ENCODE data around the gene ITGA11.

Gene ITGA11

DNA sequence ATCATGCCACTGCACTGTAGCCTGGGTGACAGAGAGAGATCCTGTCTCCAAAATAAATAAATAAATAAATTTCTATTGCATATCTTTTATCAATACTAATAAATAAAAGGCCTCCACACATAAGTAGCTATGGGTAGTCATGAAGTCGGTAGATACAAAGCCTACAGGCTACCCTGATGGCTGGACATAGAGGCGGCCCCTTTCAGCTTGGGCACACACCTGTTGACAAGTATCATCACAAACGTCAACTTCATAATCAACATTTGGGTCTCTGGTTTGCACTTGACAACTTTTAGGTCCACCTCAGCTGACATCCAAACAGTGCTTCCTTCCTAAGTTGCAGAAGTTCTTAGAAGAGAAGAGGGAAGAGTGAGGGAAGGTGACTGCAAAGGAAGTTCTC, 53.4 kb downstream of the ITGA11 start:
- Mint-ChIP-seq H3K27me3 (no peaks in the 10 kb centered on the region), H3K4me1 (ENCODE audit: low read depth) (peaks cover 16% of the 10 kb centered on the region), H3K36me3 (ENCODE audit: low read depth) (no peaks in the 10 kb centered on the region), H3K27ac (no peak overlapping the region), H3K9me3 (no peaks in the 10 kb centered on the region), H3K4me3 (no peak overlapping the region)
- no peak for DNase-seq

DNA sequence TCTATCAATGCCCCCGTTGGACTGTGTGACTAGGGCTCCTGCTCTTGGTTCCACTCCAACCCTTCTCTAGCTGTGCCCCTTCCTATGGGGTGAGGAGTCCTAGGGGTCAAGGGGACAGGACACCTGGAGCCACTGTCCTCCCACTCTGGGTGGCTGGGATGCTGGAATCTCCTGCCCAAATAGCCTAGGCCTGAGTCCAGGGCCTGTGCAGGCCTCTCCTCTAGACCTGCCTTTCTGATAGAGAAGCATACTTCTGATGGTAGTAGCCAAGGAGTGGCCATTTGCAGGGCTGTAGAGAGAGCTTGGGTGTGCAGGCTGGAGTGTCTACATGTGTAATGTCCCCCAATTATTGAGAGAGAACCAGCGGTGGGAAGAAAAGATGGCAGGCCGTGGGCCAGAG, 54.2 kb downstream of the ITGA11 start:
- H3K4me1 Mint-ChIP-seq (ENCODE audit: low read depth) = peaks cover 16% of the 10 kb centered on the region

DNA sequence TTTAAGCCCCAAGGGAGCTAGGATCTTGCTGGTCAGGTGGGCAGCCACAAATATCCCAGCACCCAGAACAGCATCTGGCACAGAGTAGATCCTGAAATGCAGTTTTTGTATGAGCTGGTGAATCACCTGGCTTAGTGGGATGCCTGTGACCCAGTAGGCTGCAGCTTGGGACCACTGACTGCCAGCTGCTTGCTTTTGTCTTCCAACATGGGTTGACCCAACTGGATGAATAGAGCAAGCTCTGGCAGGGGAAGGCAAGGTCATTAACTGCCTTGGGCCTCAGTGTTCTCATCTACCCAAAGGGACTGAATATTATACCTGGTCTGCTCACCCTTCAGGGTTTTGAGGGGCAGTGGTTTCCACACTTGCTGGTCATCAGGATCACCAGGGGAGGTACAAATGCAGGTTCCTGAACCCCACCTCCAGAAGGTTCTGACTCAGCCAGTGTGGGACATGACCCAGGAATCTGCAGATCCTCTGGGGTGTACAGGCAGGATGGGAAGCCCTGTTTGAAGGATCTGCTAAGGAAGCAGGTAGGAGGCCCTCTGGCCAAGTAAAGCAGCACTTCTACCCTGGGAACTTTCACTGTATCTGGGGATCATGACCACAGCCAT, 55.4 kb downstream of the ITGA11 start:
- Mint-ChIP-seq H3K36me3 (ENCODE audit: low read depth) (no peaks in the 10 kb centered on the region), H3K4me3 (no peak overlapping the region), H3K27me3 (no peaks in the 10 kb centered on the region), H3K27ac (no peak overlapping the region), H3K4me1 (ENCODE audit: low read depth) (peaks cover 16% of the 10 kb centered on the region), H3K9me3 (no peaks in the 10 kb centered on the region)
- DNase-seq = peak; percentile 17

More for the DNA sequence above, 54.2 kb downstream of the ITGA11 start:
- DNase-seq = no peak
- no peak overlapping the region for H3K4me3 Mint-ChIP-seq
- H3K36me3 Mint-ChIP-seq (ENCODE audit: low read depth) = no peaks in the 10 kb centered on the region
- H3K27me3 Mint-ChIP-seq = no peaks in the 10 kb centered on the region
- H3K27ac Mint-ChIP-seq = no peak overlapping the region
- H3K9me3 Mint-ChIP-seq = no peaks in the 10 kb centered on the region

DNA sequence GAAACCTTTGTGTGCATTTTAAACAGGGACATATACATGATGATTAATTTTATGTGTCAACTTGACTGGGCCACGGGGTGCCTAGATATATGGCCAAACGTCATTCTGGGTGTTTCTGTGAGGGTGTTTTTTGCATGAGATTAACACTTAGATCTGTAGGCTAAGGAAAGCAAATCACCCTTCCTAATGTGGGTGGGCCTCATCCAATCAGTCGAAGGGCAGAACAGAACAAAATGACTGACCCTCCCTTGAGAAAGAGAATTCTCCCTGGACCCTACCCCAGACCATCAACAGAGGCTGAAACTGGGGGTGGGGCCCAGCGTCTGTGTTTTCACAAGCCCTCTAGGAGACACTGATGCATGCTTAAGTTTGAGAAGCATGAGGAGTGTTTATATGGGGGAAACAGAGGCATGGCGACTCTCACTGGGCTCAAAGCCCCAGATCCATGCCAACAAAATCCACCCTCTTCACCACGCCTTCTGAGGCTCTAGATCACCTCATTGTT, 56.2 kb downstream of the ITGA11 start:
- H3K27ac Mint-ChIP-seq = no peak overlapping the region
- H3K4me3 Mint-ChIP-seq = no peak overlapping the region
- no peak for DNase-seq
- no peaks in the 10 kb centered on the region for H3K27me3 Mint-ChIP-seq
- H3K36me3 Mint-ChIP-seq (ENCODE audit: low read depth) = no peaks in the 10 kb centered on the region
- no peaks in the 10 kb centered on the region for H3K9me3 Mint-ChIP-seq
- peaks cover 16% of the 10 kb centered on the region for H3K4me1 Mint-ChIP-seq (ENCODE audit: low read depth)

DNA sequence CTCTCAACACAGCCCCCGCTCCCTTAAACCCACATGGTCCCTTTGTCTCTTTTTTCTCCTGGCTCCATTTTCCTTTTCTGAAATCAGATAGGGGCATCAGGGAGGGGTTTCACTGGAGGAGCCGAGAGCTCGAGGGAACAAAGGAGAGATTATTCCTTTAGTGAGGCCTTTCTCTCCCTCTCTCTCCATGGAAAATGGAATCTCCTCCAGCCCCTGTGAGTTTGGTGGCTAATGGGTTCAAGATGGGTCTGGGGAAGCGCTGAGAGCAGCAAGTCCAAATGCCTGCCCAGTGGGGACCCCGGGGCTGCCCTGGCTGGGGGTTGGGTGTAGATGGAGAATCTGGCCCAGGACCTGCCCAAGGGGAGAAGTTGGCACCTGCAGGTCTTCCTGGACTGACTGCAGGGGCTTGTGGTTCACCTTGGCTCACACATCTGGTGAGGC, 56.8 kb downstream of the ITGA11 start:
- DNase-seq = peak; percentile 21
- no peak overlapping the region for H3K27ac Mint-ChIP-seq
- H3K4me1 Mint-ChIP-seq (ENCODE audit: low read depth) = peaks cover 13% of the 10 kb centered on the region
- H3K36me3 Mint-ChIP-seq (ENCODE audit: low read depth) = no peaks in the 10 kb centered on the region
- no peak overlapping the region for H3K4me3 Mint-ChIP-seq
- no peaks in the 10 kb centered on the region for H3K27me3 Mint-ChIP-seq
- H3K9me3 Mint-ChIP-seq = no peaks in the 10 kb centered on the region

DNA sequence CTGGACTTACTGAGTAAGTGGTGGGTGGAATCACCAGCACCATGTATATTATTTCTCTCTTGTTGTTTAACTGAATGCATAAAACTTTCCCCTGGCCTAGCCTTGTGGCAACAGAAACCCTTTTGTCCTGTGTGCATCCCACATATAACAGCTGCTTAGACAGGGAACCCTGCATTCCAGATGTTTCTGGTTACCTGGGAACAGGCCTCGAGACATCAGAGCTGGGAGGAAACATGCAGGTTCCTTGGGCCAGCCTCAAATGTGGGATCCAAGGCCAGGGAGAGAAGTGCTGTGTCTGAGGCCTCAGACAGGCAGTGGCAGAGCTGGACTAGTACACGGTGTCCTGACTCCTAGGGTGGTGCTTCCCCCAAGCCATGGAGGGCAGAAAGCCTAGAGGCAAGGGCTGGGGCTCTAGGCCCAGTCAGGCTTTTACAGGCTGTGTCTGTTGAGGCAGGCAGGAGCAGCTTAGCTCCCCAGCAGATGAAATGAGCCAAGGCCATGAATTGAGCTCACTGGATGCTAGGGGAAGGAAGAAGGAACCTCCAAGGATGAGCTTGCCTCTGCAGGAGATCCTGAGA, 57.7 kb downstream of the ITGA11 start:
- Mint-ChIP-seq H3K27ac (no peak overlapping the region), H3K4me1 (ENCODE audit: low read depth) (peaks cover 4% of the 10 kb centered on the region), H3K36me3 (ENCODE audit: low read depth) (no peaks in the 10 kb centered on the region), H3K4me3 (no peak overlapping the region), H3K9me3 (no peaks in the 10 kb centered on the region), H3K27me3 (no peaks in the 10 kb centered on the region)
- DNase-seq = peak; percentile 18

DNA sequence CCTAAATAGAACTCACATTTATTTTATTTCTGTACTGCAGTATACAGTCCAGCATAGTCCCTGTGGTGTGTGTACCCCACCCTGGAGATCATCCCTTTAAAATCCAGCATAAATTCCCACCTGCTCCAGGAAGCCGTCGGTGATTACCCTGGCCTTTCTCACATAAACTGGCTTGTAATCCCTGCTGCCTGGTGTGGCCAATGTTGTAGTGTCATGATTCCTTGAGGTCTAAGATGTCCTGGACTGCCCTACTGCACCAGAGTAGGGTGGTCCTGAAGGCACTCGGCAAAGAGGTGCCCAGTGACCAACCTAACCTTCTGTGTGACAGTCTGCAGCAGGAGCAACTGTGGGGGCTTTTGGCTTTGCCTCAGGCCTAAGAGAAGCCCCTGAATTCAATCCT, 58.9 kb downstream of the ITGA11 start:
- Mint-ChIP-seq H3K27ac (no peak overlapping the region), H3K27me3 (no peaks in the 10 kb centered on the region), H3K4me1 (ENCODE audit: low read depth) (no peaks in the 10 kb centered on the region), H3K4me3 (no peak overlapping the region), H3K36me3 (ENCODE audit: low read depth) (no peaks in the 10 kb centered on the region), H3K9me3 (no peaks in the 10 kb centered on the region)
- DNase-seq = peak; percentile 14

DNA sequence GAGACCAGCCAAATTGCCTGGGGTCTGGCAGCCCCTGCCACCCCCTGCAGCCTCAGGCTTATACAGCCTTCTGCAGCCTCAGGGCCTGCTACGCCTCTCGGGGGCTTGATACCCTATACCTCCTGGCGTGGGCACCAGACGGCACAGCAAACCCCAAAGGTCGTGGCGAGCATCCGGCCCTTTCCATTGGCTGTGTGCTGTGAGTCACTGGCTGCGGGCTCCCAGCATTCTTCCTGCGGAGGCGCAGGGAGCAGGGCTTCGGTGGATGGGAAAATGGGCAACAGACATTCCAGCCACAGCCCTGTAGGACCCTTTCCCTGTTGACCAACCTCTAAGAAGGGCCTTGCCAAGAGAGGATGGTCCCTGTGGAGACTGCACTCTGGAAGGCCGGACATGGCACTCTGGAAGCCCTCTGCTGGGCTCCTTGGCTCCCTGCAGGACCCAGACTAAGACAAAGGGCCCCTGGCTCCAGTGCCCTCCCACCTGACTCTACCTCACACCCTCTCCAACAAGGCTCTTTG, 59.6 kb downstream of the ITGA11 start:
- Mint-ChIP-seq H3K4me1 (ENCODE audit: low read depth) (no peaks in the 10 kb centered on the region), H3K9me3 (no peaks in the 10 kb centered on the region), H3K4me3 (no peak overlapping the region), H3K27me3 (peaks cover 3% of the 10 kb centered on the region), H3K36me3 (ENCODE audit: low read depth) (no peaks in the 10 kb centered on the region), H3K27ac (no peak overlapping the region)
- DNase-seq = peak; percentile 24

DNA sequence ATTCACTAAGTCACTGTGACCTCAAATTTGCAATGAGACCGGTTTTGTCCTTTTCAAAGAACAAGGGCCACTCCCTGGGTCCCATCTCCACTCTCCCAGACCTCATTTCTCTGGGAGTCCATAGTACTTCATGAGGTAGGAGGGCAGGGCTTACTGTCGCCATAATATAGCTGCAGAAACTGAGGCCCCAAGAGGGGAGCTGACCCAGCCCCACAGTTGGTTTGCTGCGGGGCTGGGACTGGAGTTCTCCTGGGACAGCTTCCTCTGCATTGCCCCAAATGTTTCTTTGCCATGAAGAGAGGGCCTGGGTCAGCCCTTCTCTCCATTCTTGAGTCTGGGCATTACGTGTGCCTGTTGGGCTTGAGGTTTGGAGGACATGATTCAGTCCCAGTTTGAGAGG, 60.1 kb downstream of the ITGA11 start:
- Mint-ChIP-seq H3K27me3 (peaks cover 4% of the 10 kb centered on the region), H3K9me3 (no peaks in the 10 kb centered on the region), H3K4me1 (ENCODE audit: low read depth) (no peaks in the 10 kb centered on the region), H3K4me3 (no peak overlapping the region), H3K36me3 (ENCODE audit: low read depth) (no peaks in the 10 kb centered on the region), H3K27ac (no peak overlapping the region)
- peak; percentile 9 for DNase-seq

DNA sequence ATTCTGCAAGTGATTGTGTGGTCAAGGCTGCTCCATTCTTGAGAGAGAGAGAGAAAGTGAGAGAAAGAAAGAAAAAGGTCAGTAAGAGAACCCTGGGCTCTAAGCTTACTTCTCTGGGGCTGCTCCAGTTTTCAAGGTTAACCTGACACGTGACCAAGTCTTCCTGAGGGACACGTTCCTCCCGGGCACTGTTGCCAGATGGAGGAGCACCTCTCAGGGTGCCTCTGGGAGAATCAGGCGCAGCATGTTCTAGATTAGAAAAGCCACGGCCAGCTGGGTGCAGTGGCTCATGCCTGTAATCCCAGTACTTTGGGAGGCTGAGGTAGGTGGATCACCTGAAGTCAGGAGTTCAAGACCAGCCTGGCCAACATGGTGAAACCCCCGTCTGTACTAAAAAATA, 60.8 kb downstream of the ITGA11 start:
- Mint-ChIP-seq H3K4me3 (no peak overlapping the region), H3K9me3 (no peaks in the 10 kb centered on the region), H3K27ac (no peak overlapping the region), H3K27me3 (peaks cover 4% of the 10 kb centered on the region), H3K4me1 (ENCODE audit: low read depth) (no peaks in the 10 kb centered on the region), H3K36me3 (ENCODE audit: low read depth) (no peaks in the 10 kb centered on the region)
- DNase-seq = no peak

DNA sequence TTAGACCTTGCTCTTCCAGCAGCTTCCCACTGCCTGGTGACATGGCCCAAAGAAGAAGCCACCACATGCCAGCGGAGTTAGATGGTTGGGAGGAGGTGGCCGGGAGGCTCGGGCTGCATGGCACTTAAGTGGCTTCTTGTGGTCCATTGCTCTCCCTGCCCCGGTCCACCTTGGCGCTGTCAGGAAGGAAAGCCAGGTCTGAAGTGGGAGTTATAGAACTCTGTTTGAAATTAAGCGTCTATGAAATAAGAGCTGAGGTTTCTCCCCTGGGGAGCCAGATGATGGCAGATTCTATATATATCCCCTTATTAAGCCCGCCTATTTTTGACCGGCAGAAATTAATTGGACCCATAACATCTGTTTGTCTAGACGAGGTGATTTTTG, 61.2 kb downstream of the ITGA11 start:
- no peak overlapping the region for H3K27ac Mint-ChIP-seq
- H3K36me3 Mint-ChIP-seq (ENCODE audit: low read depth) = no peaks in the 10 kb centered on the region

DNA sequence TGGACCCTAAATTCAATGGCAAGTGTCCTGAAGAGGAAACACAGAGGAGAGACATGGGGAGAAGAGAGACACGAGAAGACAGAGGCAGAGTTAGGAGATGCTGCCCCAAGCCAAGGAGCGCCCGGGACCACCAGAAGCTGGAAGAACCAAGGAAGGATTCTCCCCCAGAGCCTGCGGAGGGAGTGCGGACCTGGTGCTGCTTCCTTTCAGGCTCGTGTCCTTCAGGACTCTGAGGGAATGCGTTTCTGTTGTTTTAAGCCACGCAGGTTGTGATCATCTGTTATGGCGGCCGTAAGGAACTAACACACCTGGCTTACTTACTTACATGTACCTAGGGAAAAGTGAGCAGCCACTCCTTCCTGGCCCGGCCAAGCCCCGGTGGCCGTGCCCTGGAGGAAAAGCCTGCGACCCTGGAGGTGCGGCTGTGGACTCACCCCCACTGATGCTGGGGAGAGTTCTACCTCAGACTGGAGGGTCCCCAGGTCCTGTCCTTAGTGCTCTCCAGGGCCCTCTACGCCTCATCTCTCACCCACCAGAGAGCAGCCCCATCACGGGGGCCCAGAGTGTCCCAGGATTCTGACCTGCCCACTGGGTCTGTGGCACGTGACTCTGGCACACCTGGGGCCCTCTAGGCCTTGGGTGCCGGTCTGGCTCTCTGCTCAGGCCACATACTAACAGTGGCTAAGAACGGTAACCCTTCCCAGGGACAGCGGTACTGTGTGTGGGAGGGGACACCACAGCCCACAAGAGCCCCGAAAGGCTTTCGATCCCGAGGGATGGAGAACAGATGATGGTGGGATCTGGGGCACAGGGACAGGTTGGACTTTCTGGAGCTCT, 61.8 kb downstream of the ITGA11 start:
- Mint-ChIP-seq H3K4me1 (ENCODE audit: low read depth) (peaks cover 3% of the 10 kb centered on the region), H3K27me3 (peaks cover 4% of the 10 kb centered on the region), H3K9me3 (no peaks in the 10 kb centered on the region), H3K4me3 (no peak overlapping the region), H3K36me3 (ENCODE audit: low read depth) (no peaks in the 10 kb centered on the region), H3K27ac (no peak overlapping the region)
- no peak for DNase-seq

More for the DNA sequence above, 61.2 kb downstream of the ITGA11 start:
- no peak for DNase-seq
- Mint-ChIP-seq H3K4me1 (ENCODE audit: low read depth) (no peaks in the 10 kb centered on the region), H3K4me3 (no peak overlapping the region), H3K9me3 (no peaks in the 10 kb centered on the region), H3K27me3 (peaks cover 4% of the 10 kb centered on the region)

DNA sequence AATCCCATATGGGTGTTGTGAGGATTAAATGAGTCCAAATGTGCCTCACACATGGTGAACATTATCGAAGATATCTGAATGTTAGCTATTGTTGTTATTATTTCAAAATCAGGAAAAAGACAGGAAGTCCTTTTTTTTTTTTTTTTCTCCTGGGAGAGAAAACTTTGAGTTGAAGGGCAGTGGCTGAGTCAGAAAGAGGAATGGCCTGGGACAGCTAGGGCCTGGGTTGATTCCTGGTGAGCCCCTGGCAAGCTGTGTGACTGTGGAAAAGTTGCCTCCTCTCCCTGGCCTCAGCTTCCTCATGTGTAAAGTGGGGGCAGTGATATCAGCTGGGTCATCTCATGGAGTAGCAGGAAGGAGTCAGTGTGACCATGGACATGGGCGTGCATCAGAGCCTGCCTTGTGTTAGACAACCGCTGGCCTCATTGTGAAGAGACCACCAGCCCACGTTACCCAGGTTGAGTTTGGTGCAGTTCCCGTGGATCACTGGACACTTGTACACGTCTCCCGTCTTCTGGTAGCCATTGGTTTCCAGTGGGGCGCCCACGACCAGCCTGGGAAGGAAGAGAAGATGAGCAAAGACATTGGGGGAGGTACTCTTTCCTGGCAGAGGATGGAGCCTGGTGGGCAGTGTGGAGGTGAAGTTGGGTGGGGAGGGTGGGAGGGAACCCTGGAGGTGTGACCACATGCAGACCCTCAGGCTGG, 63.1 kb downstream of the ITGA11 start:
- Mint-ChIP-seq H3K4me3 (no peak overlapping the region), H3K9me3 (no peaks in the 10 kb centered on the region), H3K27me3 (peaks cover 4% of the 10 kb centered on the region), H3K4me1 (ENCODE audit: low read depth) (peaks cover 7% of the 10 kb centered on the region), H3K36me3 (ENCODE audit: low read depth) (no peaks in the 10 kb centered on the region), H3K27ac (no peak overlapping the region)
- DNase-seq = no peak

DNA sequence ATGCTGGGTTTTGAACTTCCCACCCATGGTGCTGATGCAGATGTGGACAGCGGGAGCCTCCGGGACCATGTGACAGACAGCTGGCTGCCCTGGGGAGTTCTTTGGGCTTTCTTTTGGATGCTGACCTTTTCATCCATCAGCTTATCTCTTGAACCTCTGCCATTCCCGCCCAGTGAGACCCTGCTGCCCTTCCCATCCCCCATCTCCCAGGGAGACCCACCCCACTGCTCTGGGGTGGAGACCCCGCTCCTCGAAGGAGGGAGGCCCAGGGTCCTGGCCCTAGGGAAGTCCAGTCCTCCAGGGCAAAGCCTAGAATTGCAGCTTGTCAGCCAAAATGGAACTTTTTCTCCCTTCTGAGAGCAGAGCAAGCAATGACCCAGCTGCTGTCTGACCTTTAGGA, 64.0 kb downstream of the ITGA11 start:
- no peak for DNase-seq
- H3K27me3 Mint-ChIP-seq = peaks cover 4% of the 10 kb centered on the region
- no peak overlapping the region for H3K27ac Mint-ChIP-seq
- H3K4me1 Mint-ChIP-seq (ENCODE audit: low read depth) = peaks cover 7% of the 10 kb centered on the region
- no peak overlapping the region for H3K4me3 Mint-ChIP-seq
- no peaks in the 10 kb centered on the region for H3K9me3 Mint-ChIP-seq
- no peaks in the 10 kb centered on the region for H3K36me3 Mint-ChIP-seq (ENCODE audit: low read depth)
